ENCODE data around the gene BAIAP2L1. TPM values are rescaled to one million over a fixed set of nuclear protein-coding genes. Genes with fewer than 3 reads are reported as not detected.

BAIAP2L1 gene
- total and polyA plus RNA-seq, 9 of the 15 experiments (the other 6 are each of a cell fraction or from before 2014, with no cell fraction given): 4.2 to 29.8 (median 15.5) TPM

- Histone ChIP-seq H3K79me2 (ENCODE audit: control insufficient read depth, insufficient read depth, low read length) (no peaks in the 10 kb centered on the region), H3K9me1 (ENCODE audit: control insufficient read depth, insufficient read depth, low read length) (no peaks in the 10 kb centered on the region), H3K9me3 (replicated peaks; ENCODE audit: control insufficient read depth, insufficient read depth, low read depth, low read length) (peaks cover under 1% of the 10 kb centered on the region; the same call in 1 of the 2 replicates), H3K4me1 (replicated peaks in 1 of 2; ENCODE audit: control insufficient read depth in 2 of 2, insufficient read depth in 2 of 2, low read length in 2 of 2) (peaks cover 0 to 3% of the 10 kb centered on the region in 2 experiments; a peak in 1 of 5 replicates), H3K27ac (ENCODE audit: extremely low read depth, low read depth, low read length) (no peak overlapping the region), H3K36me3 (ENCODE audit: control insufficient read depth, insufficient read depth, low read length) (no peaks in the 10 kb centered on the region; the same call in 1 of the 3 replicates), H3K4me2 (ENCODE audit: insufficient read depth, low read length) (no peak overlapping the region), H2AFZ (ENCODE audit: low read depth, low read length) (no peak overlapping the region), H3K27me3 (ENCODE audit: control insufficient read depth in 2 of 2, insufficient read depth in 2 of 2, low read length in 2 of 2) (peaks cover 13 to 32% of the 10 kb centered on the region in 2 experiments), H3K4me3 (no peak overlapping the region), H3K9ac (ENCODE audit: insufficient read depth in 1 of 2, low read depth in 2 of 2, low read length in 2 of 2) (no peak overlapping the region), H4K20me1 (replicated peaks; ENCODE audit: control insufficient read depth, insufficient read depth, low read length) (0 out of 2 replicates have a peak, but pooled peaks cover 7% of the 10 kb centered on the region)
- in situ Hi-C loops (cut with MboI) (no loop called here), intact Hi-C loops (cut with micrococcal nuclease) (no loop called here)
- ChIA-PET CTCF (ENCODE audit: low intra/inter-chr PET ratio) (no interaction called here), POLR2A (interaction anchor here (1.0 to 2.0 kb wide), 2 partner anchors 8 to 20 kb away, joined by 4 to 7 read pairs; no protein-coding TSS in a partner anchor)
- BruUV-seq (replicated peaks): no TSS peak
- DNase-seq (ENCODE audit: extremely low read depth in 1 of 4, low spot score in 3 of 4) (no peak), ATAC-seq (no peak), FAIRE-seq (no peak)
- WGBS (ENCODE audit: insufficient coverage, low coverage, missing lambda C conversion rate): 36% methylated on average over 10 of the region's 10 CpGs
- TF ChIP-seq RREB1 (CRISPR knock-in tag; IDR thresholded peaks at IDR 0.05) (no peak), ZBTB8A (IDR thresholded peaks at IDR 0.05; ENCODE audit: partially characterized antibody) (no peak), KAT7 (CRISPR knock-in tag; IDR thresholded peaks at IDR 0.05; ENCODE audit: borderline replicate concordance) (no peak), ZNF140 (CRISPR knock-in tag; IDR thresholded peaks at IDR 0.05) (no peak), USF2 (CRISPR knock-in tag; IDR thresholded peaks at IDR 0.05) (no peak), RAD51 (IDR thresholded peaks at IDR 0.05; ENCODE audit: borderline replicate concordance, low read depth) (no peak), TCF3 (CRISPR knock-in tag; IDR thresholded peaks at IDR 0.05) (no peak)
These were observed 79.6 kb downstream of the BAIAP2L1 start for GRCh38 chr7:98321301-98321700.
